ENCODE measurements around the gene PPP2R5C.

PPP2R5C gene

DNA sequence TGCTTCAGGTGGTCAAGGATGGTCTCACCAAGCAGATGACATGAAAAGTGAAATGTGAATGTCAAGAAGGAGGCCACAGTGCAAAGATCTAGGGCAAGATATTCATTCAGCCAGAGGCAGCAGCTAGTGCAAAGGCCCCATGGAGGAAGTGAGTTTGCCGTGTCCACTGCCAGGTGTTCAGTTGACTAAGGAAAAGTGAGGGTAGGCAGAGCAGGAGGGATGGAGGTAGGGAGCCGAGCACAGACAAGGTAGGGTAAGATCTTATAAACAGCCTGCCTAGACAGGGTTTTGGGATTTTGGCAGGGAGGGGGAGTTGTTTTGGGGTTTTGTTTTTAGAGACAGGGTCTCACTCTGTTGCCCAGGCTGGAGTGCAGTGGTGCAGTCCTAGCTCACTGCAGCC lies 11.9 kb downstream of the PPP2R5C start:
- Histone ChIP-seq H3K4ac (ENCODE audit: low read depth in 1 of 2, low read length in 2 of 2) (no peak overlapping the region), H2AFZ (ENCODE audit: low read depth, low read length) (no peak overlapping the region), H3K36me3 (ENCODE audit: control insufficient read depth in 1 of 2, insufficient read depth in 2 of 2, low read depth in 1 of 2, low read length in 2 of 2) (no peaks in the 10 kb centered on the region), H3K23ac (ENCODE audit: low read length in 2 of 2) (no peak overlapping the region), H3K18ac (ENCODE audit: low read depth in 1 of 2, low read length in 2 of 2) (no peak overlapping the region), H2BK120ac (ENCODE audit: low read depth, low read length) (no peak overlapping the region), H2BK12ac (ENCODE audit: low read length in 2 of 2) (no peak overlapping the region), H3K14ac (ENCODE audit: low read length in 2 of 2) (no peak overlapping the region), H3K27ac (ENCODE audit: low read length, poor library complexity, severe bottlenecking) (no peak overlapping the region), H2BK15ac (ENCODE audit: low read depth, poor library complexity, severe bottlenecking) (no peak overlapping the region), H3K9ac (ENCODE audit: low read length) (no peak overlapping the region), H3K4me1 (ENCODE audit: control insufficient read depth, insufficient read depth, low read depth, low read length) (peaks cover 7% of the 10 kb centered on the region), H2BK5ac (ENCODE audit: low read depth, low read length, poor library complexity, severe bottlenecking) (no peak overlapping the region), H3K9me3 (ENCODE audit: control insufficient read depth, low read length) (no peaks in the 10 kb centered on the region), H2AK5ac (ENCODE audit: low read length, severe bottlenecking) (no peak overlapping the region), H3K4me3 (ENCODE audit: insufficient read depth in 1 of 2, low read depth in 1 of 2, low read length in 2 of 2) (no peak overlapping the region), H3K27me3 (ENCODE audit: control insufficient read depth in 1 of 2, insufficient read depth in 1 of 2, low read length in 2 of 2) (no peaks in the 10 kb centered on the region), H4K8ac (ENCODE audit: low read length) (no peak overlapping the region), H4K91ac (ENCODE audit: low read length) (no peak overlapping the region), H3K4me2 (ENCODE audit: low read length, poor library complexity, severe bottlenecking) (no peak overlapping the region), H3K79me1 (replicated peaks; ENCODE audit: low read length, poor library complexity, severe bottlenecking) (peaks cover 19% of the 10 kb centered on the region)
- DNase-seq = no peak
- WGBS = 92% methylated on average over 2 of the region's 2 CpGs

DNA sequence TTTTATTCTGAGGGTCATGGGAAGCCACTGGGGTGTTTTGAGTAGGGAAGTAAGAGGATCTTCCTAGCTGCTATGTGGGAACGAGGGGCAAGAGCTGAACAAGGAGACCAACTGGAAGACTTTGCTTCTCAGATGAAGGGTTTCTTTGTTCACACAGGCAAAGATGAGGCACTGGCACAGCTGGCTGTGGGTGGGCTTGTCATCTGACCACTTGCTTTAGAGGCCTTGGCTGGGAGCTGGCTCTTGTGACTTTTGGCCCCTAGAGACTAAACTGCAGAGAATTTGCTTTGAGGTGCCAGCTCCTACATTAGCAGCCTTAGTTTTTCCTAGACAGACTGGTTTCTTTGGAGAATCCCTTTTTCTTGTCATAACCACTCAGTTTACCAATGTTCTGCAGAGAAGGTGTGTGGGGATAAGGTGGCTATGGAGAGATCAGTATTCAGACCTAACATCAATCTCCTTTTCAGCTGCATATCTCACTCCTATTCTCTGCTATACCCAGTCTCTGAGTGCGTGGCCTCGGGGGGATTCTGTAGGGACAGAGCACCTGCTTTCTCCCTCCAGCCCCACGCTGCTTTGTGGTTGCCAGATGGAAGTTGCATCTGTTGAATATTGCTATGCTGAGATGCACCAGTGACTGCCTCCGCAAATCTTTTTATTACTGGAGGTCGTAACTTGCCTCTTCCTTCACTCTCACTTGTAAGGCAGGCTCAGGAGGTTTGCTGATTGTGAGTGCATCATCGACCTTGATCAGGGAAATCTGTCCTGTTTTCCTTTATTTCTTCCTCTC lies 12.7 kb downstream of the PPP2R5C start:
- Histone ChIP-seq H3K4ac (ENCODE audit: low read depth in 1 of 2, low read length in 2 of 2) (no peak overlapping the region), H4K91ac (ENCODE audit: low read length) (no peak overlapping the region), H2AFZ (ENCODE audit: low read depth, low read length) (no peak overlapping the region), H3K14ac (ENCODE audit: low read length in 2 of 2) (no peak overlapping the region), H3K4me2 (ENCODE audit: low read length, poor library complexity, severe bottlenecking) (no peak overlapping the region), H3K27ac (ENCODE audit: low read length, poor library complexity, severe bottlenecking) (no peak overlapping the region), H3K27me3 (ENCODE audit: control insufficient read depth in 1 of 2, insufficient read depth in 1 of 2, low read length in 2 of 2) (peaks cover 1 to 8% of the 10 kb centered on the region in 2 experiments), H3K9ac (ENCODE audit: low read length) (no peak overlapping the region), H3K9me3 (ENCODE audit: control insufficient read depth, low read length) (no peaks in the 10 kb centered on the region), H4K8ac (ENCODE audit: low read length) (no peak overlapping the region), H3K18ac (ENCODE audit: low read depth in 1 of 2, low read length in 2 of 2) (no peak overlapping the region), H3K79me1 (replicated peaks; ENCODE audit: low read length, poor library complexity, severe bottlenecking) (peaks cover 23% of the 10 kb centered on the region), H2BK120ac (ENCODE audit: low read depth, low read length) (no peak overlapping the region), H2BK12ac (ENCODE audit: low read length in 2 of 2) (no peak overlapping the region), H3K36me3 (ENCODE audit: control insufficient read depth in 1 of 2, insufficient read depth in 2 of 2, low read depth in 1 of 2, low read length in 2 of 2) (no peaks in the 10 kb centered on the region), H3K23ac (ENCODE audit: low read length in 2 of 2) (no peak overlapping the region), H2BK5ac (ENCODE audit: low read depth, low read length, poor library complexity, severe bottlenecking) (no peak overlapping the region), H3K4me3 (ENCODE audit: insufficient read depth in 1 of 2, low read depth in 1 of 2, low read length in 2 of 2) (no peak overlapping the region), H3K4me1 (ENCODE audit: control insufficient read depth, insufficient read depth, low read depth, low read length) (peaks cover 7% of the 10 kb centered on the region), H2AK5ac (ENCODE audit: low read length, severe bottlenecking) (no peak overlapping the region), H2BK15ac (ENCODE audit: low read depth, poor library complexity, severe bottlenecking) (no peak overlapping the region)
- 69% methylated on average over 5 of the region's 7 CpGs for WGBS
- no peak for DNase-seq

DNA sequence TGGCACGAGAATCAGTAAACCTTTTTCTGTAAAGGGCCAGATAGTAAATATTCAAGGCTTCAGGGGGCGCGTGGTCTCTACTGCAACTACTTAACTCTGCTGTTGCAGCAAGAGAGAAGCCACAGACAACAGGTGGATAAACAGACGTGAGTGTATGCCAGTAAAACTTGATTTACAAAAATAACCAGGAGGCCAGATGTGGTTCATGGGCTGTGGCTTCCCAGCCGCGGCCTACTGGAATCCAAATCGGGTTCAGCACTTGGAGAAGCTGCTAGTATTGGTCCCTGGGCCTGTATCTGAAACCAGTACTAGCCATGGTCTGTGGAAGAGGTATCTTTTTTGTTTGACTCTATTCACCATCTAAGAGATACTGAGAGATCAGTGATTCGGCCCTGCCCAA lies 13.3 kb downstream of the PPP2R5C start:
- no peak overlapping the region for H3K18ac ChIP-seq (ENCODE audit: low read depth in 1 of 2, low read length in 2 of 2)
- H3K27me3 ChIP-seq (ENCODE audit: control insufficient read depth in 1 of 2, insufficient read depth in 1 of 2, low read length in 2 of 2) = peaks cover 7 to 14% of the 10 kb centered on the region in 2 experiments
- H2BK15ac ChIP-seq (ENCODE audit: low read depth, poor library complexity, severe bottlenecking) = no peak overlapping the region
- H3K14ac ChIP-seq (ENCODE audit: low read length in 2 of 2) = no peak overlapping the region
- peaks cover 29% of the 10 kb centered on the region for H3K79me1 ChIP-seq (replicated peaks; ENCODE audit: low read length, poor library complexity, severe bottlenecking)
- DNase-seq = no peak
- H3K4me1 ChIP-seq (ENCODE audit: control insufficient read depth, insufficient read depth, low read depth, low read length) = peaks cover 7% of the 10 kb centered on the region
- no peak overlapping the region for H2AFZ ChIP-seq (ENCODE audit: low read depth, low read length)
- no peak overlapping the region for H2BK12ac ChIP-seq (ENCODE audit: low read length in 2 of 2)
- no peak overlapping the region for H4K91ac ChIP-seq (ENCODE audit: low read length)
- no peak overlapping the region for H3K4me2 ChIP-seq (ENCODE audit: low read length, poor library complexity, severe bottlenecking)
- no peak overlapping the region for H4K8ac ChIP-seq (ENCODE audit: low read length)
- no peak overlapping the region for H2BK5ac ChIP-seq (ENCODE audit: low read depth, low read length, poor library complexity, severe bottlenecking)
- H3K23ac ChIP-seq (ENCODE audit: low read length in 2 of 2) = no peak overlapping the region
- 82% methylated on average over 7 of the region's 8 CpGs for WGBS
- no peaks in the 10 kb centered on the region for H3K9me3 ChIP-seq (ENCODE audit: control insufficient read depth, low read length)
- no peak overlapping the region for H3K4me3 ChIP-seq (ENCODE audit: insufficient read depth in 1 of 2, low read depth in 1 of 2, low read length in 2 of 2)
- H3K27ac ChIP-seq (ENCODE audit: low read length, poor library complexity, severe bottlenecking) = no peak overlapping the region
- H3K4ac ChIP-seq (ENCODE audit: low read depth in 1 of 2, low read length in 2 of 2) = no peak overlapping the region
- no peaks in the 10 kb centered on the region for H3K36me3 ChIP-seq (ENCODE audit: control insufficient read depth in 1 of 2, insufficient read depth in 2 of 2, low read depth in 1 of 2, low read length in 2 of 2)
- no peak overlapping the region for H2AK5ac ChIP-seq (ENCODE audit: low read length, severe bottlenecking)
- no peak overlapping the region for H2BK120ac ChIP-seq (ENCODE audit: low read depth, low read length)
- H3K9ac ChIP-seq (ENCODE audit: low read length) = no peak overlapping the region

DNA sequence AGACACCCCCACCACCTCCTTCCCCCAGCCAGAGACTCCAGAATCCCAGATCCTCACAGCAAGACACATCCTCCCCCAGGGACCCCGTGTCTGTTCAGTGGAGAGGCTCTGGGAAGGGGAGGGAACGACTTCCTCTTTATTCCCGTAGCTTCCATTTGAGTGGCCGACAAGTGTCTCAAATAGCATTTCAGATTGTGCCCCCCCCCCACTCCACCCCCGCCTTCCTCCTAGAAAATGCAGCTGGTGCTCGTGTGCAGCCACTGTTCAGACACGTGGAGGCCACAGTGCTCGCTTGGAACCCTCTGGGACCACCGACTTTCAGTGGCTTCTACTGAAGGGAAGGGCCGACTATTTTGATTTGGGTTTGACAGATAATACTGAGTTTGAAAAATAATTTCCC lies 14.3 kb downstream of the PPP2R5C start:
- Histone ChIP-seq H2AFZ (ENCODE audit: low read depth, low read length) (no peak overlapping the region), H3K14ac (ENCODE audit: low read length in 2 of 2) (no peak overlapping the region), H3K4me3 (ENCODE audit: insufficient read depth in 1 of 2, low read depth in 1 of 2, low read length in 2 of 2) (no peak overlapping the region), H2BK12ac (ENCODE audit: low read length in 2 of 2) (no peak overlapping the region), H3K4me2 (ENCODE audit: low read length, poor library complexity, severe bottlenecking) (no peak overlapping the region), H3K23ac (ENCODE audit: low read length in 2 of 2) (no peak overlapping the region), H3K18ac (ENCODE audit: low read depth in 1 of 2, low read length in 2 of 2) (no peak overlapping the region), H2BK15ac (ENCODE audit: low read depth, poor library complexity, severe bottlenecking) (no peak overlapping the region), H3K9me3 (ENCODE audit: control insufficient read depth, low read length) (no peaks in the 10 kb centered on the region), H2BK5ac (ENCODE audit: low read depth, low read length, poor library complexity, severe bottlenecking) (no peak overlapping the region), H3K27me3 (ENCODE audit: control insufficient read depth in 1 of 2, insufficient read depth in 1 of 2, low read length in 2 of 2) (peaks cover 17 to 24% of the 10 kb centered on the region in 2 experiments), H3K4me1 (ENCODE audit: control insufficient read depth, insufficient read depth, low read depth, low read length) (peaks cover 12% of the 10 kb centered on the region), H2AK5ac (ENCODE audit: low read length, severe bottlenecking) (no peak overlapping the region), H3K4ac (ENCODE audit: low read depth in 1 of 2, low read length in 2 of 2) (no peak overlapping the region), H2BK120ac (ENCODE audit: low read depth, low read length) (no peak overlapping the region), H3K36me3 (ENCODE audit: control insufficient read depth in 1 of 2, insufficient read depth in 2 of 2, low read depth in 1 of 2, low read length in 2 of 2) (no peaks in the 10 kb centered on the region), H4K91ac (ENCODE audit: low read length) (no peak overlapping the region), H3K9ac (ENCODE audit: low read length) (no peak overlapping the region), H4K8ac (ENCODE audit: low read length) (no peak overlapping the region), H3K27ac (ENCODE audit: low read length, poor library complexity, severe bottlenecking) (no peak overlapping the region), H3K79me1 (replicated peaks; ENCODE audit: low read length, poor library complexity, severe bottlenecking) (peaks cover 36% of the 10 kb centered on the region)
- no peak for DNase-seq
- 82% methylated on average over 5 of the region's 10 CpGs for WGBS

Measured in mesenchymal stem cell (in vitro differentiated cells and primary cell).